ENCODE measurements around the gene PRDX4.
A peak's percentile ranks its signal among the peaks of the same experiment; 100 is the strongest.

The PRDX4 gene

GRCh38 chrX:23667239-23668177, at the start of gene PRDX4:
Gene PRDX4, plus strand, starts transcription at chrX:23667493. Its CDS starts 78 bp downstream, at chrX:23667571.
- no peaks in the 10 kb centered on the region for H3K9me3 ChIP-seq (ENCODE audit: low read length)
- no peaks in the 10 kb centered on the region for H3K27me3 ChIP-seq (ENCODE audit: insufficient read depth, low read length)
- H3K36me3 ChIP-seq (ENCODE audit: insufficient read depth, low read length) = peaks cover 6% of the 10 kb centered on the region
- H3K4me3 ChIP-seq (ENCODE audit: low read length) = peak within 1 kb of the TSS; percentile 74
- peak within 1 kb of the TSS; percentile 81 for H2AFZ ChIP-seq (ENCODE audit: low read depth, low read length)
- no peaks in the 10 kb centered on the region for H3K4me1 ChIP-seq (ENCODE audit: insufficient read depth, low read length)

- no peak overlapping the region for H2AFZ ChIP-seq (ENCODE audit: low read depth, low read length)
- H3K36me3 ChIP-seq (ENCODE audit: insufficient read depth, low read length) = no peaks in the 10 kb centered on the region
- no peaks in the 10 kb centered on the region for H3K4me1 ChIP-seq (ENCODE audit: insufficient read depth, low read length)
- H3K4me3 ChIP-seq (ENCODE audit: low read length) = no peak overlapping the region
- no peaks in the 10 kb centered on the region for H3K9me3 ChIP-seq (ENCODE audit: low read length)
- no peaks in the 10 kb centered on the region for H3K27me3 ChIP-seq (ENCODE audit: insufficient read depth, low read length)
Observed at GRCh38 chrX:23621621-23622265, 45.5 kb upstream of the PRDX4 start.

- no peak overlapping the region for H2AFZ ChIP-seq (ENCODE audit: low read depth, low read length)
- H3K9me3 ChIP-seq (ENCODE audit: low read length) = no peaks in the 10 kb centered on the region
- no peaks in the 10 kb centered on the region for H3K27me3 ChIP-seq (ENCODE audit: insufficient read depth, low read length)
Observed at GRCh38 chrX:23623797-23624196, 43.5 kb upstream of the PRDX4 start.

GRCh38 chrX:23626651-23627050, 40.6 kb upstream of the PRDX4 start:
- no peaks in the 10 kb centered on the region for H3K27me3 ChIP-seq (ENCODE audit: insufficient read depth, low read length)
- H3K9me3 ChIP-seq (ENCODE audit: low read length) = no peaks in the 10 kb centered on the region
- no peak overlapping the region for H2AFZ ChIP-seq (ENCODE audit: low read depth, low read length)
- H3K36me3 ChIP-seq (ENCODE audit: insufficient read depth, low read length) = no peaks in the 10 kb centered on the region
- H3K4me3 ChIP-seq (ENCODE audit: low read length) = no peak overlapping the region
- H3K4me1 ChIP-seq (ENCODE audit: insufficient read depth, low read length) = no peaks in the 10 kb centered on the region

More at GRCh38 chrX:23623797-23624196, 43.5 kb upstream of the PRDX4 start:
- Histone ChIP-seq H3K4me3 (ENCODE audit: low read length) (no peak overlapping the region), H3K4me1 (ENCODE audit: insufficient read depth, low read length) (no peaks in the 10 kb centered on the region), H3K36me3 (ENCODE audit: insufficient read depth, low read length) (no peaks in the 10 kb centered on the region)

GRCh38 chrX:23628131-23628530, 39.2 kb upstream of the PRDX4 start:
- Histone ChIP-seq H2AFZ (ENCODE audit: low read depth, low read length) (no peak overlapping the region), H3K27me3 (ENCODE audit: insufficient read depth, low read length) (no peaks in the 10 kb centered on the region), H3K4me3 (ENCODE audit: low read length) (no peak overlapping the region), H3K36me3 (ENCODE audit: insufficient read depth, low read length) (no peaks in the 10 kb centered on the region), H3K4me1 (ENCODE audit: insufficient read depth, low read length) (no peaks in the 10 kb centered on the region), H3K9me3 (ENCODE audit: low read length) (no peaks in the 10 kb centered on the region)

- no peaks in the 10 kb centered on the region for H3K36me3 ChIP-seq (ENCODE audit: insufficient read depth, low read length)
- H3K4me3 ChIP-seq (ENCODE audit: low read length) = no peak overlapping the region
- no peak overlapping the region for H2AFZ ChIP-seq (ENCODE audit: low read depth, low read length)
Observed at GRCh38 chrX:23631136-23631535, 36.2 kb upstream of the PRDX4 start.

GRCh38 chrX:23633834-23634580, 33.3 kb upstream of the PRDX4 start:
- Histone ChIP-seq H3K36me3 (ENCODE audit: insufficient read depth, low read length) (no peaks in the 10 kb centered on the region), H3K4me1 (ENCODE audit: insufficient read depth, low read length) (no peaks in the 10 kb centered on the region), H3K4me3 (ENCODE audit: low read length) (no peak overlapping the region), H3K27me3 (ENCODE audit: insufficient read depth, low read length) (no peaks in the 10 kb centered on the region), H3K9me3 (ENCODE audit: low read length) (no peaks in the 10 kb centered on the region), H2AFZ (ENCODE audit: low read depth, low read length) (no peak overlapping the region)

More at GRCh38 chrX:23631136-23631535, 36.2 kb upstream of the PRDX4 start:
- Histone ChIP-seq H3K27me3 (ENCODE audit: insufficient read depth, low read length) (no peaks in the 10 kb centered on the region), H3K9me3 (ENCODE audit: low read length) (no peaks in the 10 kb centered on the region), H3K4me1 (ENCODE audit: insufficient read depth, low read length) (no peaks in the 10 kb centered on the region)

- Histone ChIP-seq H3K4me1 (ENCODE audit: insufficient read depth, low read length) (no peaks in the 10 kb centered on the region), H3K36me3 (ENCODE audit: insufficient read depth, low read length) (no peaks in the 10 kb centered on the region), H3K27me3 (ENCODE audit: insufficient read depth, low read length) (no peaks in the 10 kb centered on the region), H2AFZ (ENCODE audit: low read depth, low read length) (no peak overlapping the region), H3K4me3 (ENCODE audit: low read length) (no peak overlapping the region), H3K9me3 (ENCODE audit: low read length) (no peaks in the 10 kb centered on the region)
Observed at GRCh38 chrX:23637187-23637586, 30.1 kb upstream of the PRDX4 start.

- Histone ChIP-seq H3K36me3 (ENCODE audit: insufficient read depth, low read length) (no peaks in the 10 kb centered on the region), H2AFZ (ENCODE audit: low read depth, low read length) (no peak overlapping the region), H3K27me3 (ENCODE audit: insufficient read depth, low read length) (no peaks in the 10 kb centered on the region), H3K4me3 (ENCODE audit: low read length) (no peak overlapping the region), H3K4me1 (ENCODE audit: insufficient read depth, low read length) (no peaks in the 10 kb centered on the region), H3K9me3 (ENCODE audit: low read length) (no peaks in the 10 kb centered on the region)
Observed at GRCh38 chrX:23643020-23643419, 24.3 kb upstream of the PRDX4 start.

- Histone ChIP-seq H3K4me1 (ENCODE audit: insufficient read depth, low read length) (no peaks in the 10 kb centered on the region), H3K9me3 (ENCODE audit: low read length) (no peaks in the 10 kb centered on the region), H3K27me3 (ENCODE audit: insufficient read depth, low read length) (no peaks in the 10 kb centered on the region), H3K4me3 (ENCODE audit: low read length) (no peak overlapping the region), H2AFZ (ENCODE audit: low read depth, low read length) (no peak overlapping the region), H3K36me3 (ENCODE audit: insufficient read depth, low read length) (no peaks in the 10 kb centered on the region)
Observed at GRCh38 chrX:23644744-23645143, 22.5 kb upstream of the PRDX4 start.

GRCh38 chrX:23656091-23656490, 11.2 kb upstream of the PRDX4 start:
- no peaks in the 10 kb centered on the region for H3K4me1 ChIP-seq (ENCODE audit: insufficient read depth, low read length)
- no peaks in the 10 kb centered on the region for H3K9me3 ChIP-seq (ENCODE audit: low read length)
- H3K36me3 ChIP-seq (ENCODE audit: insufficient read depth, low read length) = no peaks in the 10 kb centered on the region
- no peak overlapping the region for H2AFZ ChIP-seq (ENCODE audit: low read depth, low read length)
- H3K27me3 ChIP-seq (ENCODE audit: insufficient read depth, low read length) = peaks cover 6% of the 10 kb centered on the region
- H3K4me3 ChIP-seq (ENCODE audit: low read length) = no peak overlapping the region

GRCh38 chrX:23656684-23657083, 10.6 kb upstream of the PRDX4 start:
- H3K9me3 ChIP-seq (ENCODE audit: low read length) = no peaks in the 10 kb centered on the region
- H3K4me1 ChIP-seq (ENCODE audit: insufficient read depth, low read length) = no peaks in the 10 kb centered on the region
- H2AFZ ChIP-seq (ENCODE audit: low read depth, low read length) = no peak overlapping the region
- H3K27me3 ChIP-seq (ENCODE audit: insufficient read depth, low read length) = peaks cover 6% of the 10 kb centered on the region
- no peak overlapping the region for H3K4me3 ChIP-seq (ENCODE audit: low read length)
- H3K36me3 ChIP-seq (ENCODE audit: insufficient read depth, low read length) = no peaks in the 10 kb centered on the region

- Histone ChIP-seq H3K4me1 (ENCODE audit: insufficient read depth, low read length) (no peaks in the 10 kb centered on the region), H3K27me3 (ENCODE audit: insufficient read depth, low read length) (peaks cover 6% of the 10 kb centered on the region), H3K36me3 (ENCODE audit: insufficient read depth, low read length) (no peaks in the 10 kb centered on the region), H3K4me3 (ENCODE audit: low read length) (no peak overlapping the region), H3K9me3 (ENCODE audit: low read length) (no peaks in the 10 kb centered on the region), H2AFZ (ENCODE audit: low read depth, low read length) (no peak overlapping the region)
Observed at GRCh38 chrX:23659339-23659738, 8.0 kb upstream of the PRDX4 start.

Measured in neuron (in vitro differentiated cells).